Stimulated activated CD4-positive, alpha-beta T cell treated with anti-CD3 and anti-CD28 coated beads, Interleukin-12 subunit alpha, Interleukin-12 subunit beta, amount 100 ng/mL, for 48 hours (primary cell): Measurements from ENCODE around the gene USP17L27.
"Not testable (repeated sequence)": the region's sequence is repeated elsewhere in the genome, so short reads cannot be mapped to it uniquely, and the experiment has no call there.

ENCODE experiments used
- DNase-seq, 3 donors: peaks; one replicate each; pipeline ENCODE4 v3.0.0-alpha.2; 2020; ENCODE audit warnings: low read depth in 2 of 3, low spot score in 1 of 3

USP17L27 gene, protein sequence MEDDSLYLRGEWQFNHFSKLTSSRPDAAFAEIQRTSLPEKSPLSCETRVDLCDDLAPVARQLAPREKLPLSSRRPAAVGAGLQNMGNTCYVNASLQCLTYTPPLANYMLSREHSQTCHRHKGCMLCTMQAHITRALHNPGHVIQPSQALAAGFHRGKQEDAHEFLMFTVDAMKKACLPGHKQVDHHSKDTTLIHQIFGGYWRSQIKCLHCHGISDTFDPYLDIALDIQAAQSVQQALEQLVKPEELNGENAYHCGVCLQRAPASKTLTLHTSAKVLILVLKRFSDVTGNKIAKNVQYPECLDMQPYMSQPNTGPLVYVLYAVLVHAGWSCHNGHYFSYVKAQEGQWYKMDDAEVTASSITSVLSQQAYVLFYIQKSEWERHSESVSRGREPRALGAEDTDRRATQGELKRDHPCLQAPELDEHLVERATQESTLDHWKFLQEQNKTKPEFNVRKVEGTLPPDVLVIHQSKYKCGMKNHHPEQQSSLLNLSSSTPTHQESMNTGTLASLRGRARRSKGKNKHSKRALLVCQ

DNA sequence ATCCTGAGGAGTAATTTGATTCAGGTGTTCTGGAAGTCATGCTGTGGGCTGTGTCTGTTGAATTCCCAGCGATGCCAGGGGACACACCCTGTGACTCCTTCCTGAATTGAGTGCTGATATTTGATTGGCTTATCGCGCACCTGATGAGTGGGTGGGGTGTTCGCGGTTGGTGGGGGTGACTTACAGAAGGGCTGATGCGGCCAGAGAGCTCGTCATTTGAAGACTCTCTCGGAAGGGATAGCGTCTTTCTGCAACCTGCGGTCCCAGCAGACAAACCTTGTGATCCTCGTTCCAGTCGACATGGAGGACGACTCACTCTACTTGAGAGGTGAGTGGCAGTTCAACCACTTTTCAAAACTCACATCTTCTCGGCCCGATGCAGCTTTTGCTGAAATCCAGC is at the start of gene USP17L27:
Gene USP17L27, plus strand, starts transcription at position 301 of the 400 bp plus-strand sequence. Its CDS starts 0 bp downstream, at position 301.
- not testable (repeated sequence) for DNase-seq

DNA sequence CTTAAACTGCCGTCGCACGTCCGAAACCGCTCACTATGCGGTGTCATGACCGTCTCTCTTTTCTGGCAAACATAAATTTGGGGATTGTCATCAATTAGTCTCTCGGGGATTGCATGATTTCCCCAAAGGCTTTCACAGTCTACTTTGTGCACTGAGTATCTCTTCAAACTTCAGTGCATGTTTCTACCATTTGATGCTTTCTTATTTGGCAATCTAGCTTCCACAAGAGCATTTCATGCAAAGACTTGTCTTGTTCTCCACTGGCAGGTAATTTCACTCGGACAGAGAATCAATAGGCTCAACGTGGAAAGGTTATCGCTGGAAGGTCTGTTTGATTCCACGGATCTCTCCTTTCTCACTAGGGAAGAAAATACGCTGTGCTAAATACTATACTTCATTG is 19.8 kb upstream of the USP17L27 start:
- not testable (repeated sequence) for DNase-seq

DNA sequence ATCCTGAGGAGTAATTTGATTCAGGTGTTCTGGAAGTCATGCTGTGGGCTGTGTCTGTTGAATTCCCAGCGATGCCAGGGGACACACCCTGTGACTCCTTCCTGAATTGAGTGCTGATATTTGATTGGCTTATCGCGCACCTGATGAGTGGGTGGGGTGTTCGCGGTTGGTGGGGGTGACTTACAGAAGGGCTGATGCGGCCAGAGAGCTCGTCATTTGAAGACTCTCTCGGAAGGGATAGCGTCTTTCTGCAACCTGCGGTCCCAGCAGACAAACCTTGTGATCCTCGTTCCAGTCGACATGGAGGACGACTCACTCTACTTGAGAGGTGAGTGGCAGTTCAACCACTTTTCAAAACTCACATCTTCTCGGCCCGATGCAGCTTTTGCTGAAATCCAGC is 19.1 kb upstream of the USP17L27 start, which contains the start of gene USP17L24:
Gene USP17L24, plus strand, starts transcription at position 301 of the 400 bp plus-strand sequence. Its CDS starts 0 bp downstream, at position 301.
- DNase-seq: not testable (repeated sequence)

DNA sequence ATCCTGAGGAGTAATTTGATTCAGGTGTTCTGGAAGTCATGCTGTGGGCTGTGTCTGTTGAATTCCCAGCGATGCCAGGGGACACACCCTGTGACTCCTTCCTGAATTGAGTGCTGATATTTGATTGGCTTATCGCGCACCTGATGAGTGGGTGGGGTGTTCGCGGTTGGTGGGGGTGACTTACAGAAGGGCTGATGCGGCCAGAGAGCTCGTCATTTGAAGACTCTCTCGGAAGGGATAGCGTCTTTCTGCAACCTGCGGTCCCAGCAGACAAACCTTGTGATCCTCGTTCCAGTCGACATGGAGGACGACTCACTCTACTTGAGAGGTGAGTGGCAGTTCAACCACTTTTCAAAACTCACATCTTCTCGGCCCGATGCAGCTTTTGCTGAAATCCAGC is 14.3 kb upstream of the USP17L27 start, which contains the start of gene USP17L25:
Gene USP17L25, plus strand, starts transcription at position 301 of the 400 bp plus-strand sequence. Its CDS starts 0 bp downstream, at position 301.
- not testable (repeated sequence) for DNase-seq

DNA sequence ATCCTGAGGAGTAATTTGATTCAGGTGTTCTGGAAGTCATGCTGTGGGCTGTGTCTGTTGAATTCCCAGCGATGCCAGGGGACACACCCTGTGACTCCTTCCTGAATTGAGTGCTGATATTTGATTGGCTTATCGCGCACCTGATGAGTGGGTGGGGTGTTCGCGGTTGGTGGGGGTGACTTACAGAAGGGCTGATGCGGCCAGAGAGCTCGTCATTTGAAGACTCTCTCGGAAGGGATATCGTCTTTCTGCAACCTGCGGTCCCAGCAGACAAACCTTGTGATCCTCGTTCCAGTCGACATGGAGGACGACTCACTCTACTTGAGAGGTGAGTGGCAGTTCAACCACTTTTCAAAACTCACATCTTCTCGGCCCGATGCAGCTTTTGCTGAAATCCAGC is 9.6 kb upstream of the USP17L27 start, which contains the start of gene USP17L26:
Gene USP17L26, plus strand, starts transcription at position 301 of the 400 bp plus-strand sequence. Its CDS starts 0 bp downstream, at position 301.
- DNase-seq: not testable (repeated sequence)

DNA sequence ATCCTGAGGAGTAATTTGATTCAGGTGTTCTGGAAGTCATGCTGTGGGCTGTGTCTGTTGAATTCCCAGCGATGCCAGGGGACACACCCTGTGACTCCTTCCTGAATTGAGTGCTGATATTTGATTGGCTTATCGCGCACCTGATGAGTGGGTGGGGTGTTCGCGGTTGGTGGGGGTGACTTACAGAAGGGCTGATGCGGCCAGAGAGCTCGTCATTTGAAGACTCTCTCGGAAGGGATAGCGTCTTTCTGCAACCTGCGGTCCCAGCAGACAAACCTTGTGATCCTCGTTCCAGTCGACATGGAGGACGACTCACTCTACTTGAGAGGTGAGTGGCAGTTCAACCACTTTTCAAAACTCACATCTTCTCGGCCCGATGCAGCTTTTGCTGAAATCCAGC is 4.8 kb upstream of the USP17L27 start, which contains the start of gene USP17L5:
Gene USP17L5, plus strand, starts transcription at position 301 of the 400 bp plus-strand sequence. Its CDS starts 0 bp downstream, at position 301.
- not testable (repeated sequence) for DNase-seq

DNA sequence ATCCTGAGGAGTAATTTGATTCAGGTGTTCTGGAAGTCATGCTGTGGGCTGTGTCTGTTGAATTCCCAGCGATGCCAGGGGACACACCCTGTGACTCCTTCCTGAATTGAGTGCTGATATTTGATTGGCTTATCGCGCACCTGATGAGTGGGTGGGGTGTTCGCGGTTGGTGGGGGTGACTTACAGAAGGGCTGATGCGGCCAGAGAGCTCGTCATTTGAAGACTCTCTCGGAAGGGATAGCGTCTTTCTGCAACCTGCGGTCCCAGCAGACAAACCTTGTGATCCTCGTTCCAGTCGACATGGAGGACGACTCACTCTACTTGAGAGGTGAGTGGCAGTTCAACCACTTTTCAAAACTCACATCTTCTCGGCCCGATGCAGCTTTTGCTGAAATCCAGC is 4.6 kb downstream of the USP17L27 start, which contains the start of gene USP17L28:
Gene USP17L28, plus strand, starts transcription at position 301 of the 400 bp plus-strand sequence. Its CDS starts 0 bp downstream, at position 301.
- DNase-seq: not testable (repeated sequence)

DNA sequence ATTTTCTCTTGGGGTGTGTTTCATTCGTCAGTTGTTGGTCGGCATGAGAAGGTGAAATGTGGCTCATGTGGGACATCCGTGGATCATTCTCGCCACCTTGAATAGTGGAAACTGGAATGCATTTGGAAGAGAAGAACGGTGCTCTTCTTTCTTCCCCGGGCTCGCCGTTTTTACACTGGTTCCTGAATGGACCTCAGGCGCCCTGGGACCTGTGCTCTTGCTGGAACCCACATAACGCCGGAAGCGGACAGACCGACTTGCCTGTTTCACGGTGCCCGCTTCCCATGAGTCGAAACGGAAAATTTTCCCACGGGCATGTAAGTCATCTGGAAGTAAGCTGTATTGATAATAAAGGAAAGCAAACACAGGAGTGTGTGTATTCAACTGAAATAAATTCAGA is 6.9 kb downstream of the USP17L27 start:
- DNase-seq: not testable (repeated sequence)

DNA sequence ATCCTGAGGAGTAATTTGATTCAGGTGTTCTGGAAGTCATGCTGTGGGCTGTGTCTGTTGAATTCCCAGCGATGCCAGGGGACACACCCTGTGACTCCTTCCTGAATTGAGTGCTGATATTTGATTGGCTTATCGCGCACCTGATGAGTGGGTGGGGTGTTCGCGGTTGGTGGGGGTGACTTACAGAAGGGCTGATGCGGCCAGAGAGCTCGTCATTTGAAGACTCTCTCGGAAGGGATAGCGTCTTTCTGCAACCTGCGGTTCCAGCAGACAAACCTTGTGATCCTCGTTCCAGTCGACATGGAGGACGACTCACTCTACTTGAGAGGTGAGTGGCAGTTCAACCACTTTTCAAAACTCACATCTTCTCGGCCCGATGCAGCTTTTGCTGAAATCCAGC is 9.4 kb downstream of the USP17L27 start, which contains the start of gene USP17L29:
Gene USP17L29, plus strand, starts transcription at position 301 of the 400 bp plus-strand sequence. Its CDS starts 0 bp downstream, at position 301.
- DNase-seq: not testable (repeated sequence)

DNA sequence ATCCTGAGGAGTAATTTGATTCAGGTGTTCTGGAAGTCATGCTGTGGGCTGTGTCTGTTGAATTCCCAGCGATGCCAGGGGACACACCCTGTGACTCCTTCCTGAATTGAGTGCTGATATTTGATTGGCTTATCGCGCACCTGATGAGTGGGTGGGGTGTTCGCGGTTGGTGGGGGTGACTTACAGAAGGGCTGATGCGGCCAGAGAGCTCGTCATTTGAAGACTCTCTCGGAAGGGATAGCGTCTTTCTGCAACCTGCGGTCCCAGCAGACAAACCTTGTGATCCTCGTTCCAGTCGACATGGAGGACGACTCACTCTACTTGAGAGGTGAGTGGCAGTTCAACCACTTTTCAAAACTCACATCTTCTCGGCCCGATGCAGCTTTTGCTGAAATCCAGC is 18.9 kb downstream of the USP17L27 start, which contains the start of gene USP17L30:
Gene USP17L30, plus strand, starts transcription at position 301 of the 400 bp plus-strand sequence. Its CDS starts 0 bp downstream, at position 301.
- DNase-seq: not testable (repeated sequence)

DNA sequence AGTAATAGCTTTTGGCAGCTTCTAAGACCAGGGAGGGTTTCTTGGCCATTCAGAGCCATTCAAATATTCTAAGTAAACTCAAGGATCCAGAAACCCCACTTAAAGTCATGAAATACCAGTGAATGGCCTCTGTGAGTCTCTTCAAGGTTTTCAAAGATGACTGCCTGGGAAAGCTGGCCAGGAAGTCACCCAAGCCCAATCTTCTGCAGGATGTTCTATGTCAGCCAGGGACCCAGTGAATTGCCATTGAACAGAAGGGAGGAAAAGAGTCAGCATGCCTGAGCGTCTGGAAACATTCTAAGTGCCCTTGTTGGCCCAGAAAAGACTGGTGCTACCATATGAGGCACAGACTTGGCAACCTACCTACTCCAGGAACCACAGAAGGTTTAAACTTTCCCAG is 35.9 kb downstream of the USP17L27 start:
- DNase-seq: not testable (repeated sequence)

DNA sequence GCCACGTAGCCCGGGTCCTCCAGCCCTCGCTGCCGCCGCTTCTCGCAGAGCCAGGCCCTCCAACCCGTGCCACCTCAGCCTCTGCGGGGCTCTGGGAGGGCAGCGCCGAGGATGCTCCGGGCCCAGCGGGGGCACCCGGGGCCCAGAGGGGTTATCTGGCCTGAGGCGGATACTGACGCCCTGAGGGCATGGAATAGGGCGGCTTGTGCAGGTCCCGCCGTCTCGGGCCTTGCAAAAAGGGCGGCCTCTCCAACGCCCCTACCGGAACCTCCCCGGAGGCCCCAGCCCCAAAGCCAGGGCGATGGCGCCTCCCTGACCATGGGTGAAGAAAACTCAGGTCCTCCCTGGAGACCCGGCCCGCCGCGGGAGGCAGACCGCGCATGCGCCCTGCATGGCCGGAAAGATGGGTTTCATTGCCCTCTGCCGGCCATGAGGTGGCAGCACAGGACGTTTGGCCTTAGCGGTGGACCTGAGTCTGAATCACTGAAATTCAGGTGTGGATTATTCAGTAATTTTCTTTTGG is 37.1 kb downstream of the USP17L27 start:
- DNase-seq: peak; percentile 2 to 53 (median 44)

DNA sequence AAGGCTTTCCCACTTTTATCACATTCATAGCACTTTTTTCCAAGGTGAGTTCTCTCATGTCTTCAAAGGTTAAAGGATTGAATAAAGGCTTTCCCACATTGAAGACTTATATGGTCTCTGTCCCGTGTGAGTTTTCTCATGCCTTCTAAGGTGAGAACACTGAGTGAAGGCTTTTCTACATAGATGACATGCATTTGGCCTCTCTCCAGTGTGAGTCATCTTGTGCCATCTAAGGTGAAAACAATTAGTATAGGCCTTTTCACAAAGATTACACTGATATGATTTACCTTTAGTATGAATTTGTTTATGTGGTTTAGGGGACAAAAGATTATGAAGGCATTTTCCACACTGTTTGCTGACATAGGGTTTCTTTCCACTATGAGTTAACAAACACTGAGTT is 40.2 kb downstream of the USP17L27 start:
- DNase-seq: no peak

DNA sequence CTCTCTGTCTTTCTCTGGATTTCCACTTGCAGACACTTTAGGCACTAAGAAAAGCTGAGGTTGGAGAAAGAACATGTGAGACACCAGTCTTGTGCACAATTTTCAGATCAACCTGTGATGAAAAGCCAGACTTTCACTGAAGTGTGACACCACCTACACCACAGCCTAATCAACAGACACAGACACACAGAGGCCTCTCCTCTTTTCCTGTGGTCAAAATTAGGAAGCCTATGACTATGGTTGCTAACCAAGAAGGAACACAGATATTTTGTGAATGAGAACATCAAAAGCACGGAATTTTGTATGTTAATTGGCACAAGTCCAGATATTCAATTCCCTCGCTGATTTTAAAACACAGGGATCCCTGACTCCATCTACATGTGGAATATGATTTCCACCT is 45.1 kb downstream of the USP17L27 start:
- not testable (repeated sequence) for DNase-seq
